ENCODE measurements around the gene CLIC4. TPM values are rescaled to one million over a fixed set of nuclear protein-coding genes. Genes with fewer than 3 reads are reported as not detected.
A peak's percentile ranks its signal among the peaks of the same experiment; 100 is the strongest.

The CLIC4 gene
- total and polyA plus RNA-seq, 9 of the 15 experiments (the other 6 are each of a cell fraction or from before 2014, with no cell fraction given): 16.0 to 67.5 (median 38.4) TPM

- Histone ChIP-seq H3K79me2 (ENCODE audit: control insufficient read depth, insufficient read depth, low read length) (no peaks in the 10 kb centered on the region), H3K4me3 (no peak overlapping the region), H2AFZ (ENCODE audit: low read depth, low read length) (no peak overlapping the region), H3K9ac (ENCODE audit: insufficient read depth in 1 of 2, low read depth in 2 of 2, low read length in 2 of 2) (peak overlapping the region in 1 of 2 experiments; percentile 62; a peak in 1 of 4 replicates), H3K27me3 (ENCODE audit: control insufficient read depth in 2 of 2, insufficient read depth in 2 of 2, low read length in 2 of 2) (peaks cover 49 to 79% of the 10 kb centered on the region in 2 experiments), H3K4me1 (replicated peaks in 1 of 2; ENCODE audit: control insufficient read depth in 2 of 2, insufficient read depth in 2 of 2, low read length in 2 of 2) (0 out of 5 replicates have a peak, but pooled peaks cover 0 to 3% of the 10 kb centered on the region in 2 experiments), H4K20me1 (replicated peaks; ENCODE audit: control insufficient read depth, insufficient read depth, low read length) (peaks cover 9% of the 10 kb centered on the region; the same call in 1 of the 2 replicates), H3K4me2 (ENCODE audit: insufficient read depth, low read length) (no peak overlapping the region), H3K36me3 (ENCODE audit: control insufficient read depth, insufficient read depth, low read length) (no peaks in the 10 kb centered on the region), H3K9me1 (ENCODE audit: control insufficient read depth, insufficient read depth, low read length) (no peaks in the 10 kb centered on the region), H3K9me3 (replicated peaks; ENCODE audit: control insufficient read depth, insufficient read depth, low read depth, low read length) (no peaks in the 10 kb centered on the region), H3K27ac (ENCODE audit: extremely low read depth, low read depth, low read length) (no peak overlapping the region)
- CTCF ChIA-PET (ENCODE audit: low intra/inter-chr PET ratio): no interaction called here
- no peak for FAIRE-seq
- POLR2A ChIA-PET: no interaction called here
- 8% methylated on average over 15 of the region's 15 CpGs for WGBS (ENCODE audit: insufficient coverage, low coverage, missing lambda C conversion rate)
- DNase-seq (ENCODE audit: extremely low read depth in 1 of 4, low spot score in 3 of 4): no peak
- intact Hi-C loops (cut with micrococcal nuclease) (no loop called here), in situ Hi-C loops (cut with MboI) (no loop called here)
- no TSS peak for BruUV-seq (replicated peaks)
- no peak for ATAC-seq
- TF ChIP-seq RERE (CRISPR knock-in tag; IDR thresholded peaks at IDR 0.05; ENCODE audit: borderline replicate concordance) (no peak), E2F8 (IDR thresholded peaks at IDR 0.05; ENCODE audit: low read depth, partially characterized antibody) (no peak), XRCC3 (IDR thresholded peaks at IDR 0.05) (no peak), ZNF41 (CRISPR knock-in tag; conservative IDR thresholded peaks at IDR 0.05) (no peak), ZNF408 (CRISPR knock-in tag; IDR thresholded peaks at IDR 0.05; ENCODE audit: low read depth) (no peak), GABPB2 (CRISPR knock-in tag; conservative IDR thresholded peaks at IDR 0.05) (no peak), SMAD4 (CRISPR knock-in tag; conservative IDR thresholded peaks at IDR 0.05) (no peak), ZBTB8A (IDR thresholded peaks at IDR 0.05; ENCODE audit: partially characterized antibody) (no peak), RBBP5 (IDR thresholded peaks at IDR 0.05; ENCODE audit: borderline replicate concordance, insufficient read depth, low read length, poor library complexity, severe bottlenecking) (no peak), MBD2 (IDR thresholded peaks at IDR 0.05; ENCODE audit: borderline replicate concordance, low read depth) (no peak), DACH1 (IDR thresholded peaks at IDR 0.05; ENCODE audit: partially characterized antibody) (no peak), ZBTB1 (CRISPR knock-in tag; IDR thresholded peaks at IDR 0.05; ENCODE audit: borderline replicate concordance, low read depth) (no peak), ZNF589 (CRISPR knock-in tag; IDR thresholded peaks at IDR 0.05; ENCODE audit: low read depth) (no peak), ZFPM2 (CRISPR knock-in tag; IDR thresholded peaks at IDR 0.05) (no peak), IFI16 (CRISPR knock-in tag; IDR thresholded peaks at IDR 0.05) (no peak), ZNF347 (CRISPR knock-in tag; IDR thresholded peaks at IDR 0.05; ENCODE audit: low read depth) (no peak)
These were observed 115.6 kb downstream of the CLIC4 start for GRCh38 chr1:24860841-24861240.

Data from K562 (cell line).